ENCODE data around the gene SLBP.

SLBP gene

GRCh38 chr4:1663549-1663948 lies 48.6 kb downstream of the SLBP start:
- TF ChIP-seq CTCF (IDR thresholded peaks at IDR 0.05; ENCODE audit: borderline replicate concordance, insufficient read depth, low read depth, low read length): no peak

GRCh38 chr4:1661695-1662094 lies 50.4 kb downstream of the SLBP start:
- TF ChIP-seq CTCF (IDR thresholded peaks at IDR 0.05; ENCODE audit: borderline replicate concordance, insufficient read depth, low read depth, low read length): no peak
- no peak overlapping the region for H3K4me3 ChIP-seq (ENCODE audit: low read depth, low read length)

More at GRCh38 chr4:1663549-1663948, 48.6 kb downstream of the SLBP start:
- no peak overlapping the region for H3K4me3 ChIP-seq (ENCODE audit: low read depth, low read length)

GRCh38 chr4:1660948-1661677 lies 51.0 kb downstream of the SLBP start:
- no peak for TF ChIP-seq CTCF (IDR thresholded peaks at IDR 0.05; ENCODE audit: borderline replicate concordance, insufficient read depth, low read depth, low read length)
- no peak overlapping the region for H3K4me3 ChIP-seq (ENCODE audit: low read depth, low read length)

- H3K4me3 ChIP-seq (ENCODE audit: low read depth, low read length): no peak overlapping the region
- TF ChIP-seq CTCF (IDR thresholded peaks at IDR 0.05; ENCODE audit: borderline replicate concordance, insufficient read depth, low read depth, low read length): no peak
Observed at GRCh38 chr4:1659104-1660043, 52.7 kb downstream of the SLBP start.

- no peak for TF ChIP-seq CTCF (IDR thresholded peaks at IDR 0.05; ENCODE audit: borderline replicate concordance, insufficient read depth, low read depth, low read length)
- no peak overlapping the region for H3K4me3 ChIP-seq (ENCODE audit: low read depth, low read length)
Observed at GRCh38 chr4:1658581-1658980, 53.5 kb downstream of the SLBP start.

- H3K4me3 ChIP-seq (ENCODE audit: low read depth, low read length): no peak overlapping the region
- TF ChIP-seq CTCF (IDR thresholded peaks at IDR 0.05; ENCODE audit: borderline replicate concordance, insufficient read depth, low read depth, low read length): no peak
Observed at GRCh38 chr4:1658146-1658545, 54.0 kb downstream of the SLBP start.

All from GM12875 (cell line).